MCF 10A (cell line): ENCODE results near the gene SOX9. TPM values are rescaled to one million over a fixed set of nuclear protein-coding genes. Genes with fewer than 3 reads are reported as not detected.

Source experiments
- BruUV-seq: library from RNA; stranded (reverse); fragments of 400-500 nt; replicated peaks from 2 replicates; lab custom pipeline; 2021; lab: Mats Ljungman, UMichigan
- CTCF ChIA-PET: fragments of 300-600 bp; sonication (Branson Sonifier 250); formaldehyde crosslinking; extraction: SDS; loops from one replicate; lab custom pipeline; 2021; ENCODE audit warnings: antibody characterized with exemption, inconsistent platforms; lab: Yijun Ruan, JAX
- POLR2A ChIA-PET: fragments of 300-600, 350-650 bp; sonication (Branson Sonifier 250); formaldehyde crosslinking; extraction: SDS; loops from one replicate; lab custom pipeline; 2020; ENCODE audit warnings: antibody characterized with exemption, inconsistent platforms; lab: Yijun Ruan, JAX
- DNase-seq: peaks from one replicate; pipeline ENCODE4 v3.0.0-alpha.2; 2018; ENCODE audit not compliant: unreplicated experiment
- H3K27ac Mint-ChIP-seq: one replicate; pipeline ENCODE4 v1.8.0; 2022; ENCODE audit warnings: mild to moderate bottlenecking, low read depth, mixed read lengths; ENCODE audit not compliant: unreplicated experiment
- H3K27me3 Mint-ChIP-seq: one replicate; pipeline ENCODE4 v1.8.0; 2022; ENCODE audit warnings: mixed read lengths; ENCODE audit not compliant: insufficient read depth, unreplicated experiment
- H3K36me3 Mint-ChIP-seq: one replicate; pipeline ENCODE4 v1.8.0; 2022; ENCODE audit warnings: mild to moderate bottlenecking, moderate library complexity, mixed read lengths; ENCODE audit not compliant: insufficient read depth, unreplicated experiment
- H3K4me1 Mint-ChIP-seq: one replicate; pipeline ENCODE4 v1.8.0; 2022; ENCODE audit warnings: mixed read lengths; ENCODE audit not compliant: insufficient read depth, unreplicated experiment
- H3K4me3 Mint-ChIP-seq: one replicate; pipeline ENCODE4 v1.8.0; 2022; ENCODE audit warnings: mild to moderate bottlenecking, moderate library complexity, mixed read lengths; ENCODE audit not compliant: unreplicated experiment
- H3K9me3 Mint-ChIP-seq: one replicate; pipeline ENCODE4 v1.8.0; 2022; ENCODE audit warnings: mixed read lengths; ENCODE audit not compliant: unreplicated experiment
- intact Hi-C: fragments of 100-400 bp; cut with micrococcal nuclease; formaldehyde crosslinking; loops from 2 replicates; pipeline ENCODE4 v1.14.1; 2022
- total RNA-seq: library from RNA; stranded (reverse); gene quantifications from 2 replicates; pipeline ENCODE4 v1.2.3, GENCODE V29; 2022
- TF ChIP-seq, protein P1 (sequence below): fragments of 200-600 bp; IDR thresholded peaks from one replicate; pipeline ENCODE4 v1.8.0; 2022; ENCODE audit warnings: antibody characterized with exemption, mild to moderate bottlenecking; ENCODE audit not compliant: unreplicated experiment

The SOX9 gene
- total RNA-seq, 1 experiment from 2014 or later = 2.6 TPM

GRCh38 chr17:72142614-72143013, 21.8 kb downstream of the SOX9 start:
- intact Hi-C loops = no loop called here
- H3K4me1 Mint-ChIP-seq = peaks cover 26% of the 10 kb centered on the region
- BruUV-seq = no TSS peak
- peaks cover 32% of the 10 kb centered on the region for H3K27me3 Mint-ChIP-seq
- TF ChIP-seq, protein P1, sequence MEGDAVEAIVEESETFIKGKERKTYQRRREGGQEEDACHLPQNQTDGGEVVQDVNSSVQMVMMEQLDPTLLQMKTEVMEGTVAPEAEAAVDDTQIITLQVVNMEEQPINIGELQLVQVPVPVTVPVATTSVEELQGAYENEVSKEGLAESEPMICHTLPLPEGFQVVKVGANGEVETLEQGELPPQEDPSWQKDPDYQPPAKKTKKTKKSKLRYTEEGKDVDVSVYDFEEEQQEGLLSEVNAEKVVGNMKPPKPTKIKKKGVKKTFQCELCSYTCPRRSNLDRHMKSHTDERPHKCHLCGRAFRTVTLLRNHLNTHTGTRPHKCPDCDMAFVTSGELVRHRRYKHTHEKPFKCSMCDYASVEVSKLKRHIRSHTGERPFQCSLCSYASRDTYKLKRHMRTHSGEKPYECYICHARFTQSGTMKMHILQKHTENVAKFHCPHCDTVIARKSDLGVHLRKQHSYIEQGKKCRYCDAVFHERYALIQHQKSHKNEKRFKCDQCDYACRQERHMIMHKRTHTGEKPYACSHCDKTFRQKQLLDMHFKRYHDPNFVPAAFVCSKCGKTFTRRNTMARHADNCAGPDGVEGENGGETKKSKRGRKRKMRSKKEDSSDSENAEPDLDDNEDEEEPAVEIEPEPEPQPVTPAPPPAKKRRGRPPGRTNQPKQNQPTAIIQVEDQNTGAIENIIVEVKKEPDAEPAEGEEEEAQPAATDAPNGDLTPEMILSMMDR = no peak
- no peaks in the 10 kb centered on the region for H3K36me3 Mint-ChIP-seq
- H3K27ac Mint-ChIP-seq = no peak overlapping the region
- no peak overlapping the region for H3K4me3 Mint-ChIP-seq
- CTCF ChIA-PET = interaction anchor here (0.6 kb wide), 2 partner anchors 10 to 335 kb away, joined by 3 read pairs; no protein-coding TSS in a partner anchor
- POLR2A ChIA-PET = interaction anchor here (0.6 kb wide), 1 partner anchor 477 kb away, joined by 3 read pairs; no protein-coding TSS in a partner anchor
- no peak for DNase-seq
- peaks cover 8% of the 10 kb centered on the region for H3K9me3 Mint-ChIP-seq

DNA sequence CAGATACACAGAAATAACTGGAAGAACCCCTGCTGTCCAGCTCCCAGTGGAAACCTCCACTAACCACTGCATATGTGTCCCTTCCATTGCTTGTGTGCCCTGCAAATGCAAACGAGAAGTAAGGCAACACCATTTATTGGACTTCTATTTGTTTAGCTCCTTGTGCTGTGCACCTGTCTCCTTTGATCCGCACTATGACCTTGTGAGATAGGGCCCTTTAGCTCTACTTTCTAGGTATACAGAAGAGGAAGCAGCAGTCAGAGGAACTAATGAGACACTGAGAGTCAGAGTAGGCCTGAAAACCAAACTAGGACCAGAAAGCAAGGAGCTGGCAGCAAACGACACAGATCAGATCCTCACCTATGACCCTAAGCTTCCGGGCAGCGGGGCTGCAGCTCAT, 22.4 kb downstream of the SOX9 start:
- CTCF ChIA-PET = interaction anchor here (0.6 kb wide), 1 partner anchor 334 kb away, joined by 3 read pairs; no protein-coding TSS in a partner anchor
- POLR2A ChIA-PET = interaction anchor here (0.6 kb wide), 1 partner anchor 476 kb away, joined by 3 read pairs; no protein-coding TSS in a partner anchor
- Mint-ChIP-seq H3K4me1 (peaks cover 26% of the 10 kb centered on the region), H3K27me3 (peaks cover 37% of the 10 kb centered on the region), H3K36me3 (no peaks in the 10 kb centered on the region), H3K9me3 (peaks cover 8% of the 10 kb centered on the region), H3K27ac (no peak overlapping the region), H3K4me3 (no peak overlapping the region)
- DNase-seq = no peak
- TF ChIP-seq, protein P1 = no peak
- intact Hi-C loops = no loop called here
- no TSS peak for BruUV-seq

DNA sequence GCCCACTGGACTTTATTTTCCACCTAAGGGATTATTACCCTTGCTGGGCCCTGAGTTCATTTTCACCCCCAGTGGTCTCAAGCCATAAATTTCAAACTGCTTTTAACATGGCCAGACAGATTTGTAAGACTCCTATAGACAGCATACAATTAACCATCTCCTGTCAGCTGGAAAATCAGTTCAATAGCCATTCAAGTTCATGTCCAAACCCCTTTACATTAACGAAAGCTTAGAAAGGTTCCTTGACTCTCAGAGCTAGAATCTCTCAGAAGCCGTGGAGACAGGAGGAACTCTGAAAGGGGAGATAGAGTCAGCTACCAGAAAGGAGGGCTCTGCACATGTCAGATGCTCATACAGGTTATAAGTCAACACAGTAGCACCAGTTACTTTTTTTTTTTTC, 23.3 kb downstream of the SOX9 start:
- intact Hi-C loops = no loop called here
- Mint-ChIP-seq H3K4me3 (no peak overlapping the region), H3K4me1 (peaks cover 21% of the 10 kb centered on the region), H3K9me3 (peaks cover 8% of the 10 kb centered on the region), H3K27ac (no peak overlapping the region), H3K36me3 (no peaks in the 10 kb centered on the region), H3K27me3 (peaks cover 37% of the 10 kb centered on the region)
- DNase-seq = no peak
- TF ChIP-seq, protein P1 = no peak
- no TSS peak for BruUV-seq
- ChIA-PET CTCF (no interaction called here), POLR2A (no interaction called here)

GRCh38 chr17:72145562-72145961, 24.7 kb downstream of the SOX9 start:
- TF ChIP-seq, protein P1 = no peak
- Mint-ChIP-seq H3K36me3 (no peaks in the 10 kb centered on the region), H3K27ac (no peak overlapping the region), H3K9me3 (peaks cover 8% of the 10 kb centered on the region), H3K4me3 (no peak overlapping the region), H3K27me3 (peaks cover 37% of the 10 kb centered on the region), H3K4me1 (peaks cover 10% of the 10 kb centered on the region)
- DNase-seq = no peak
- intact Hi-C loops = no loop called here
- ChIA-PET POLR2A (no interaction called here), CTCF (interaction anchor here (0.6 kb wide), 1 partner anchor 8 kb away, joined by 3 read pairs; no protein-coding TSS in a partner anchor)
- BruUV-seq = no TSS peak
